Measurements from ENCODE around the gene PAPPA2. TPM values are rescaled to one million over a fixed set of nuclear protein-coding genes. Genes with fewer than 3 reads are reported as not detected.

PAPPA2 gene
- total RNA-seq, 2 experiments from 2014 or later = 0.03 to 0.05 TPM

- Mint-ChIP-seq H3K4me1 (ENCODE audit: low read depth) (no peaks in the 10 kb centered on the region), H3K36me3 (ENCODE audit: low read depth) (no peaks in the 10 kb centered on the region), H3K9me3 (ENCODE audit: insufficient read depth) (no peaks in the 10 kb centered on the region), H3K27ac (no peak overlapping the region), H3K4me3 (no peak overlapping the region), H3K27me3 (ENCODE audit: low read depth) (no peaks in the 10 kb centered on the region)
- ChIA-PET CTCF (no interaction called here), POLR2A (no interaction called here)
- DNase-seq (no peak), ATAC-seq (no peak)
Measured at GRCh38 chr1:176849281-176849680, 386.3 kb downstream of the PAPPA2 start.

DNA sequence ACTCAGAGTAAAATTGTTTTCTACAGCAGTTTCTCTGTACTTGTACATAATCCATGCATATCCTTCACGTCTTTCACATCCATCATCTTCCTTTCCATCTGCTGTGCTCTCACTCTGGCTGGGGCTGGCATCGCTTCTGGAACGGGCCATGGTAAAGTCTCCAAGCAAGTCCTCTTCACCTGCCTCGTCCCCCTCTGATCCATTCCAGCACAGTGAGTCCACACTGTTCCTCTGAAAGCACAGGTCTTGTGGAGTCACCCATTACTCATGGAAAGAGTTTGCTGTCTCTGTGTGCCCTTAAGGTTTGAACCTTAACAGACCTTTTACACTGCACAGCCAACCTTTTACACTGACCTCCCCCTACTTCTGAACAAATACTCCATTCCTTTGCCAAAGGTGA lies 387.9 kb downstream of the PAPPA2 start:
- ATAC-seq (no peak), DNase-seq (no peak)
- Mint-ChIP-seq H3K9me3 (ENCODE audit: insufficient read depth) (no peaks in the 10 kb centered on the region), H3K4me3 (no peak overlapping the region), H3K36me3 (ENCODE audit: low read depth) (no peaks in the 10 kb centered on the region), H3K27ac (no peak overlapping the region), H3K4me1 (ENCODE audit: low read depth) (no peaks in the 10 kb centered on the region), H3K27me3 (ENCODE audit: low read depth) (no peaks in the 10 kb centered on the region)
- POLR2A ChIA-PET = no interaction called here
- CTCF ChIA-PET = no interaction called here

- ChIA-PET POLR2A (no interaction called here), CTCF (no interaction called here)
- Mint-ChIP-seq H3K9me3 (ENCODE audit: insufficient read depth) (no peaks in the 10 kb centered on the region), H3K36me3 (ENCODE audit: low read depth) (no peaks in the 10 kb centered on the region), H3K27me3 (ENCODE audit: low read depth) (no peaks in the 10 kb centered on the region), H3K4me1 (ENCODE audit: low read depth) (no peaks in the 10 kb centered on the region), H3K27ac (no peak overlapping the region), H3K4me3 (no peak overlapping the region)
- DNase-seq = no peak
- no peak for ATAC-seq
Measured at GRCh38 chr1:176852124-176852523, 389.1 kb downstream of the PAPPA2 start.

- Mint-ChIP-seq H3K27me3 (ENCODE audit: low read depth) (no peaks in the 10 kb centered on the region), H3K9me3 (ENCODE audit: insufficient read depth) (no peaks in the 10 kb centered on the region), H3K4me1 (ENCODE audit: low read depth) (no peaks in the 10 kb centered on the region), H3K4me3 (no peak overlapping the region), H3K36me3 (ENCODE audit: low read depth) (no peaks in the 10 kb centered on the region), H3K27ac (no peak overlapping the region)
- POLR2A ChIA-PET = no interaction called here
- CTCF ChIA-PET = no interaction called here
- no peak for DNase-seq
- no peak for ATAC-seq
Measured at GRCh38 chr1:176853503-176853902, 390.5 kb downstream of the PAPPA2 start.

DNA sequence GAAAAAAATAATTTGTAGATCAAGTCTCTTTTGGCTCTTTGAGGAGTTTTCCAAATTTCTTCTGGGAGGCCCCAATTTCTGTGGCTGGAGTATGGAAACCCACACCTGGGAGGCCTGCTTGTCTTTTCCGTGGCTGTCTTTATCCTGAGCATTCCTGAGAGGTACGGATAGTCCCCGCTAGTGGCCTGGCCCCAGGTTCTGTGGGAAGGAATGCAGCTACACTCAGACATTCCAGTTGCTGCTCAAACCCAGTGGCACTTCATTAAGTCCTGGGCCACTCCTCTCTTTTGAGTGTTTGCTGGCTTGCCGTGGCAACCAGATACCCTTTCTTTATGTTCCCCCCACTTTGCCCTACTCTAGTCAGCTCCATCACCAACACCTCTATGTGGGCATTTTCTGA lies 391.1 kb downstream of the PAPPA2 start:
- H3K4me1 Mint-ChIP-seq (ENCODE audit: low read depth) = no peaks in the 10 kb centered on the region
- H3K4me3 Mint-ChIP-seq = no peak overlapping the region
- no peak overlapping the region for H3K27ac Mint-ChIP-seq
- H3K9me3 Mint-ChIP-seq (ENCODE audit: insufficient read depth) = no peaks in the 10 kb centered on the region
- no peaks in the 10 kb centered on the region for H3K27me3 Mint-ChIP-seq (ENCODE audit: low read depth)
- no peaks in the 10 kb centered on the region for H3K36me3 Mint-ChIP-seq (ENCODE audit: low read depth)
- DNase-seq = no peak
- ChIA-PET CTCF (no interaction called here), POLR2A (no interaction called here)
- ATAC-seq = no peak

DNA sequence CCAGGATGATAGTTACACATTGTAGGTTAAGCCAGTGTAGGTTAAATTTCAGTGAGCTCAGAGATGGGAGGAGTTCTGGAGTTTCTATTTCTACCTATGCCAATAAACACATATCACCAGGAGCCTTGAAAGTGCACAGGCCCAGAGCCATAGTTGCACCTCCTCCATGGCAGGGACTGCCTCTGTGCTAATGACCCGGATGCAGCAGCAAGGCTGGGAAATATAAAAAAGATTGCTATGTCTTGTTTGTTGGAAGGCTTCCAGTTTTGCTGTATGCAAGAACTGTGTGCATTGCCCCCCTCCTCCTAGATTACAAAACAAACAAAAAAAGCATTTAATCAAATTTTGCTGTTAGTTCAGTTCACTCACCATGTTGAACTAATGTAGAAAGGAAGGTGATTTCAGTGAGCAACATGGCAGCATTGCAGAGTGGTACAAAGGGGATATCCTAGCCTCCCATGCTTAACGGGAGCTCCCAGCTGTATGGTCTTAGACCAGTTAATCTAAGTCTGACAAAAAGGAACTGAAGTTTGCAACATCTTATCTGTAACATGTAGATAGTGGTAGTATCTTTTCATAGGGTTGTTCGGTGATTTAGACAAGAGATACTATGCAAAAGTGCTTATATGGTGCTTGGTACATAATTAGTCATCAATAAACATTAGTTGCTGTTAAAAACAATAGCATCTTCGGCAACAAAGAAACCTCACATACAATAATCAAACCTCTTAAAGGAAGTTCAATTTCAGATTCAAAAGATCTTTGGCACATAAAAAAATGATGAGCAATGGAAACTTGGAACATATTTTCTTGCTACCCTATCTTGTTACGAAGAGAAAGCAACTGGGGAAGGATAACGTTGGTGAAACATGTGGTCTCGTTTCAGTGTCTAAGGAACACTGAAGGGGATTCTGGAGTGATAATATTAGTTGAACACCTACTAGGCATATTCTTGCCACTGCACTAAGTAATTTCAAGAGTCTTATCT lies 392.1 kb downstream of the PAPPA2 start:
- Mint-ChIP-seq H3K4me1 (ENCODE audit: low read depth) (no peaks in the 10 kb centered on the region), H3K9me3 (ENCODE audit: insufficient read depth) (no peaks in the 10 kb centered on the region), H3K27ac (no peak overlapping the region), H3K36me3 (ENCODE audit: low read depth) (no peaks in the 10 kb centered on the region), H3K4me3 (no peak overlapping the region), H3K27me3 (ENCODE audit: low read depth) (no peaks in the 10 kb centered on the region)
- DNase-seq (no peak), ATAC-seq (no peak)
- CTCF ChIA-PET = no interaction called here
- POLR2A ChIA-PET = no interaction called here

DNA sequence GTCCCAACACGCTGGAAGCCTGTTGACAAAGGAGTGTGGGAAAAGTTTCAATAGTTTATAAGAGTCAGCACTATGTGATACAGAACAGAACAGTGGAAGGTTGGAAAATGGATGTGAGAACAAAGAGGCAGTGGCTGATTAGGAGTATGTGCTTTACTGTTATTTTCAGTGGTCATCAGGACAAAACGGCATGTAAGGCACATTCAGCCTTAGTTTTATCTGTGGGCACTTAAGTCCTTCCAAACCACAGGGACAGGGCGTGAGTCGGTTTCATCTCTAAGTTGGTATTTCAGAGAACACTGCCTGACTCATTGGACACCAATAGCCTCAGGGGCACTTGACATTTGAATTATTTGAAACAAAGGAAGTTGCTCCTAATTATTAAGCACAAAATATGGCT lies 394.7 kb downstream of the PAPPA2 start:
- ChIA-PET POLR2A (no interaction called here), CTCF (no interaction called here)

DNA sequence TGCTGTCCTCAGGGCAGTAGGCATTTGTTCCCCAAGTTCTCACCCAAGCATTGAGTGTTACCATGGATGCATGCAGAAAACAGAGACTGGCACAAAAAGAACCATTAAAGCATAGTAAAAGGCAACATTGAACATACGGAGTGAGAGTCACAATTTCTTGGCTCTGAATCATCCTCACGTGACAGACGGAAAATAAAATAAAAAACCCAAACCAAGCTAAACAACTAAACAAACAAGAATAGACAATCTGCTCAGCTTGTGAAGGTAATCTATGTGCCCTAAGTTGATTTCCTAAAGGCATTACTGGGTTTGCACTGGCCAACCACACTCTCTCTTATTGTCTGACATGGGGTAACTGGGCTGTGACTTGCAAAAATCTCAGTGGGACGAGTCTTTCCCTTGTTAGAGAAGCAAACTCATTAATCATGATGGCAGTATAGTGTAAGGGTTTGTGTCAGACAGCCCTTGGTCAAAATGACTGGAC lies 395.5 kb downstream of the PAPPA2 start:
- Mint-ChIP-seq H3K9me3 (ENCODE audit: insufficient read depth) (no peaks in the 10 kb centered on the region), H3K4me3 (no peak overlapping the region), H3K27ac (no peak overlapping the region), H3K4me1 (ENCODE audit: low read depth) (no peaks in the 10 kb centered on the region), H3K27me3 (ENCODE audit: low read depth) (no peaks in the 10 kb centered on the region), H3K36me3 (ENCODE audit: low read depth) (no peaks in the 10 kb centered on the region)
- POLR2A ChIA-PET = no interaction called here
- no peak for ATAC-seq
- CTCF ChIA-PET = no interaction called here
- DNase-seq = no peak

More for the DNA sequence above, 394.7 kb downstream of the PAPPA2 start:
- Mint-ChIP-seq H3K9me3 (ENCODE audit: insufficient read depth) (no peaks in the 10 kb centered on the region), H3K4me3 (no peak overlapping the region), H3K27me3 (ENCODE audit: low read depth) (no peaks in the 10 kb centered on the region), H3K4me1 (ENCODE audit: low read depth) (no peaks in the 10 kb centered on the region), H3K36me3 (ENCODE audit: low read depth) (no peaks in the 10 kb centered on the region), H3K27ac (no peak overlapping the region)
- no peak for DNase-seq
- ATAC-seq = no peak

GRCh38 chr1:176863613-176864012 lies 400.6 kb downstream of the PAPPA2 start:
- no peak overlapping the region for H3K4me3 Mint-ChIP-seq
- CTCF ChIA-PET = no interaction called here
- no peaks in the 10 kb centered on the region for H3K9me3 Mint-ChIP-seq (ENCODE audit: insufficient read depth)
- H3K27ac Mint-ChIP-seq = no peak overlapping the region
- no peaks in the 10 kb centered on the region for H3K4me1 Mint-ChIP-seq (ENCODE audit: low read depth)
- H3K36me3 Mint-ChIP-seq (ENCODE audit: low read depth) = no peaks in the 10 kb centered on the region
- no peak for ATAC-seq
- POLR2A ChIA-PET = no interaction called here
- H3K27me3 Mint-ChIP-seq (ENCODE audit: low read depth) = no peaks in the 10 kb centered on the region
- DNase-seq = no peak

DNA sequence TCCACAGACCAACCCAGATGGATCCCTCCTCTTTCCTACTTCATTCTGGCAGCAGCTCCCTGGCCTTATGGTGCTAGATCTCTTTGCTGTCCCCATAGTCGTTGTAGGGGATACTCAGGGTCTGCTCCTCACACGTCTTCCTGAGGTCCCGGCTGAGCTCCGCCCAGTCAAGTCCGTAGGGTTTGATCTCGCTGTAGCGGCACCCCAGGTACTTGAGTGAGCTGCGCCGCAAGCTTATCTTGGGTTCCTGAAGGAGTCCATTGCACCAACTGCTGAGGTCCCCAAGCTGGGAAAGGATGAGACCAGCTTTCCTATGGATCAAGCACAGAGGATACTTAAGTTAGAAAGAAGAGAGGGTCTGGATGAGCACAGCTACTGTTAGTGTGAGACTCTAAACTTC lies 401.2 kb downstream of the PAPPA2 start:
- Mint-ChIP-seq H3K4me1 (ENCODE audit: low read depth) (no peaks in the 10 kb centered on the region), H3K36me3 (ENCODE audit: low read depth) (no peaks in the 10 kb centered on the region), H3K4me3 (no peak overlapping the region), H3K27ac (no peak overlapping the region), H3K9me3 (ENCODE audit: insufficient read depth) (no peaks in the 10 kb centered on the region), H3K27me3 (ENCODE audit: low read depth) (no peaks in the 10 kb centered on the region)
- POLR2A ChIA-PET = no interaction called here
- ATAC-seq (no peak), DNase-seq (no peak)
- CTCF ChIA-PET = no interaction called here

GRCh38 chr1:176866011-176866714 lies 403.2 kb downstream of the PAPPA2 start:
- Mint-ChIP-seq H3K4me3 (no peak overlapping the region), H3K27ac (no peak overlapping the region), H3K27me3 (ENCODE audit: low read depth) (no peaks in the 10 kb centered on the region), H3K36me3 (ENCODE audit: low read depth) (no peaks in the 10 kb centered on the region), H3K9me3 (ENCODE audit: insufficient read depth) (no peaks in the 10 kb centered on the region), H3K4me1 (ENCODE audit: low read depth) (no peaks in the 10 kb centered on the region)
- CTCF ChIA-PET = no interaction called here
- ATAC-seq (no peak), DNase-seq (no peak)
- POLR2A ChIA-PET = no interaction called here

- ChIA-PET CTCF (no interaction called here), POLR2A (no interaction called here)
- ATAC-seq (no peak), DNase-seq (no peak)
- H3K27ac Mint-ChIP-seq = no peak overlapping the region
- no peaks in the 10 kb centered on the region for H3K9me3 Mint-ChIP-seq (ENCODE audit: insufficient read depth)
- no peaks in the 10 kb centered on the region for H3K4me1 Mint-ChIP-seq (ENCODE audit: low read depth)
- H3K27me3 Mint-ChIP-seq (ENCODE audit: low read depth) = no peaks in the 10 kb centered on the region
- H3K36me3 Mint-ChIP-seq (ENCODE audit: low read depth) = no peaks in the 10 kb centered on the region
- H3K4me3 Mint-ChIP-seq = no peak overlapping the region
Measured at GRCh38 chr1:176869577-176869976, 406.6 kb downstream of the PAPPA2 start.
